Neural progenitor cell (in vitro differentiated cells): ENCODE results near the gene GOLGA6L2. TPM values are rescaled to one million over a fixed set of nuclear protein-coding genes. Genes with fewer than 3 reads are reported as not detected.

Source experiments
- DNase-seq: peaks from one replicate; pipeline ENCODE4 v3.0.0-alpha.2; 2016; ENCODE audit warnings: low spot score
- H2AFZ ChIP-seq: fragments of 200-600 bp; sonication (generic); replicated peaks from 2 replicates; pipeline ENCODE4 v1.6.1; 2016; ENCODE audit warnings: antibody characterized with exemption
- H3F3A ChIP-seq: fragments of 200-600 bp; sonication (generic); 2 replicates; pipeline ENCODE4 v1.6.1; 2016; ENCODE audit warnings: antibody characterized with exemption, low read depth
- H3K27ac ChIP-seq: fragments of 200-600 bp; sonication (generic); 2 replicates; pipeline ENCODE4 v1.5.1; 2016; ENCODE audit warnings: mild to moderate bottlenecking
- H3K27me3 ChIP-seq: fragments of 200-600 bp; sonication (generic); 2 replicates; pipeline ENCODE4 v1.6.1; 2016; ENCODE audit warnings: mild to moderate bottlenecking, moderate library complexity
- H3K36me3 ChIP-seq: fragments of 200-600 bp; sonication (generic); 2 replicates; pipeline ENCODE4 v1.5.1; 2016
- H3K4me1 ChIP-seq: fragments of 200-600 bp; sonication (generic); 2 replicates; pipeline ENCODE4 v1.6.1; 2016; ENCODE audit warnings: mixed run types
- H3K4me2 ChIP-seq: fragments of 200-600 bp; sonication (generic); 2 replicates; pipeline ENCODE4 v1.6.1; 2016
- H3K4me3 ChIP-seq: fragments of 200-600 bp; sonication (generic); 2 replicates; pipeline ENCODE4 v1.5.1; 2016
- H3K79me2 ChIP-seq: fragments of 200-600 bp; sonication (generic); 2 replicates; pipeline ENCODE4 v1.6.1; 2016; ENCODE audit warnings: low read depth
- H3K9ac ChIP-seq: fragments of 200-600 bp; sonication (generic); 2 replicates; pipeline ENCODE4 v1.6.1; 2016
- H3K9me3 ChIP-seq: fragments of 200-600 bp; sonication (generic); 2 replicates; pipeline ENCODE4 v1.5.1; 2016; ENCODE audit warnings: low read depth
- H4K20me1 ChIP-seq: fragments of 200-600 bp; sonication (generic); 2 replicates; pipeline ENCODE4 v1.6.1; 2016; ENCODE audit warnings: low read depth
- H3K27ac Mint-ChIP-seq: 3 replicates; pipeline ENCODE4 v1.8.0; 2021; ENCODE audit warnings: mixed read lengths
- H3K27me3 Mint-ChIP-seq: 2 replicates; pipeline ENCODE4 v1.8.0; 2022; ENCODE audit warnings: low read depth, mild to moderate bottlenecking, inconsistent platforms, moderate library complexity, mixed read lengths; ENCODE audit not compliant: insufficient read depth
- H3K36me3 Mint-ChIP-seq: 3 replicates; pipeline ENCODE4 v1.8.0; 2021; ENCODE audit warnings: mixed read lengths
- H3K4me1 Mint-ChIP-seq: 3 replicates; pipeline ENCODE4 v1.8.0; 2021; ENCODE audit warnings: mixed read lengths
- H3K4me3 Mint-ChIP-seq: 3 replicates; pipeline ENCODE4 v1.8.0; 2021; ENCODE audit warnings: mild to moderate bottlenecking, moderate library complexity, mixed read lengths
- H3K9me3 Mint-ChIP-seq: 3 replicates; pipeline ENCODE4 v1.8.0; 2020; ENCODE audit warnings: mixed read lengths
- EZH2 ChIP-seq: fragments of 200-600 bp; sonication (generic); IDR thresholded peaks from 2 replicates; pipeline ENCODE4 v1.6.1; 2017; ENCODE audit warnings: antibody characterized with exemption, mild to moderate bottlenecking, moderate library complexity
- EZH2phosphoT487 ChIP-seq: fragments of 200-600 bp; sonication (generic); IDR thresholded peaks from 2 replicates; pipeline ENCODE4 v1.6.1; 2017; ENCODE audit warnings: antibody characterized with exemption
- total RNA-seq: library from RNA; depleted of rRNA; stranded (reverse); fragments of >200 nt; gene quantifications from 2 replicates; pipeline ENCODE4 v1.2.3, GENCODE V29; 2015; ENCODE audit warnings: low replicate concordance
- TF ChIP-seq, protein P1 (sequence below): fragments of 200-600 bp; sonication (generic); IDR thresholded peaks from 2 replicates; pipeline ENCODE4 v1.5.1; 2017; ENCODE audit warnings: antibody characterized with exemption, mild to moderate bottlenecking

GOLGA6L2 gene
- total RNA-seq, 1 donor from 2014 or later = not detected

GRCh38 chr15:23482764-23483489 lies 35.9 kb upstream of the GOLGA6L2 start:
- no peak overlapping the region for H3K4me2 ChIP-seq
- peaks cover 2% of the 10 kb centered on the region for H3K9me3 Mint-ChIP-seq
- no peak overlapping the region for H3K4me3 ChIP-seq
- no peaks in the 10 kb centered on the region for H3K79me2 ChIP-seq
- H4K20me1 ChIP-seq = no peaks in the 10 kb centered on the region
- no peaks in the 10 kb centered on the region for H3K9me3 ChIP-seq
- no peak overlapping the region for H3K27ac Mint-ChIP-seq
- no peak for DNase-seq
- no peaks in the 10 kb centered on the region for H3K27me3 Mint-ChIP-seq
- no peak overlapping the region for H3K4me3 Mint-ChIP-seq
- no peaks in the 10 kb centered on the region for H3K4me1 ChIP-seq
- no peaks in the 10 kb centered on the region for H3K36me3 Mint-ChIP-seq
- no peak overlapping the region for H2AFZ ChIP-seq
- no peaks in the 10 kb centered on the region for H3K36me3 ChIP-seq
- no peak overlapping the region for H3K9ac ChIP-seq
- no peaks in the 10 kb centered on the region for H3F3A ChIP-seq
- H3K27ac ChIP-seq = no peak overlapping the region
- TF ChIP-seq EZH2 = no peak
- no peak for TF ChIP-seq EZH2phosphoT487
- TF ChIP-seq, protein P1, sequence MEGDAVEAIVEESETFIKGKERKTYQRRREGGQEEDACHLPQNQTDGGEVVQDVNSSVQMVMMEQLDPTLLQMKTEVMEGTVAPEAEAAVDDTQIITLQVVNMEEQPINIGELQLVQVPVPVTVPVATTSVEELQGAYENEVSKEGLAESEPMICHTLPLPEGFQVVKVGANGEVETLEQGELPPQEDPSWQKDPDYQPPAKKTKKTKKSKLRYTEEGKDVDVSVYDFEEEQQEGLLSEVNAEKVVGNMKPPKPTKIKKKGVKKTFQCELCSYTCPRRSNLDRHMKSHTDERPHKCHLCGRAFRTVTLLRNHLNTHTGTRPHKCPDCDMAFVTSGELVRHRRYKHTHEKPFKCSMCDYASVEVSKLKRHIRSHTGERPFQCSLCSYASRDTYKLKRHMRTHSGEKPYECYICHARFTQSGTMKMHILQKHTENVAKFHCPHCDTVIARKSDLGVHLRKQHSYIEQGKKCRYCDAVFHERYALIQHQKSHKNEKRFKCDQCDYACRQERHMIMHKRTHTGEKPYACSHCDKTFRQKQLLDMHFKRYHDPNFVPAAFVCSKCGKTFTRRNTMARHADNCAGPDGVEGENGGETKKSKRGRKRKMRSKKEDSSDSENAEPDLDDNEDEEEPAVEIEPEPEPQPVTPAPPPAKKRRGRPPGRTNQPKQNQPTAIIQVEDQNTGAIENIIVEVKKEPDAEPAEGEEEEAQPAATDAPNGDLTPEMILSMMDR = no peak
- H3K4me1 Mint-ChIP-seq = no peaks in the 10 kb centered on the region
- no peaks in the 10 kb centered on the region for H3K27me3 ChIP-seq

GRCh38 chr15:23482228-23482627 lies 35.2 kb upstream of the GOLGA6L2 start:
- peaks cover 2% of the 10 kb centered on the region for H3K9me3 Mint-ChIP-seq
- H3F3A ChIP-seq = no peaks in the 10 kb centered on the region

GRCh38 chr15:23477920-23478319 lies 30.9 kb upstream of the GOLGA6L2 start:
- TF ChIP-seq EZH2 (no peak), EZH2phosphoT487 (no peak)
- TF ChIP-seq, protein P1 = no peak
- no peaks in the 10 kb centered on the region for H4K20me1 ChIP-seq

More at GRCh38 chr15:23482228-23482627, 35.2 kb upstream of the GOLGA6L2 start:
- Mint-ChIP-seq H3K36me3 (no peaks in the 10 kb centered on the region), H3K4me3 (no peak overlapping the region), H3K4me1 (no peaks in the 10 kb centered on the region), H3K27me3 (no peaks in the 10 kb centered on the region), H3K27ac (no peak overlapping the region)
- no peaks in the 10 kb centered on the region for H3K36me3 ChIP-seq
- no peak overlapping the region for H3K4me3 ChIP-seq
- TF ChIP-seq EZH2 = no peak
- TF ChIP-seq, protein P1 = no peak
- no peak for TF ChIP-seq EZH2phosphoT487
- H3K9ac ChIP-seq = no peak overlapping the region
- no peak overlapping the region for H2AFZ ChIP-seq
- no peaks in the 10 kb centered on the region for H4K20me1 ChIP-seq
- H3K4me1 ChIP-seq = no peaks in the 10 kb centered on the region
- no peak overlapping the region for H3K27ac ChIP-seq
- no peaks in the 10 kb centered on the region for H3K79me2 ChIP-seq
- no peak for DNase-seq
- H3K4me2 ChIP-seq = no peak overlapping the region
- no peaks in the 10 kb centered on the region for H3K9me3 ChIP-seq
- H3K27me3 ChIP-seq = no peaks in the 10 kb centered on the region

More at GRCh38 chr15:23477920-23478319, 30.9 kb upstream of the GOLGA6L2 start:
- Histone ChIP-seq H3K36me3 (no peaks in the 10 kb centered on the region), H2AFZ (no peak overlapping the region), H3K79me2 (no peaks in the 10 kb centered on the region), H3K4me3 (no peak overlapping the region), H3K4me1 (no peaks in the 10 kb centered on the region), H3K27ac (no peak overlapping the region), H3K9me3 (no peaks in the 10 kb centered on the region), H3K27me3 (no peaks in the 10 kb centered on the region), H3K9ac (no peak overlapping the region), H3K4me2 (no peak overlapping the region), H3F3A (no peaks in the 10 kb centered on the region)
- Mint-ChIP-seq H3K27me3 (no peaks in the 10 kb centered on the region), H3K4me3 (no peak overlapping the region), H3K4me1 (no peaks in the 10 kb centered on the region), H3K9me3 (peaks cover 5% of the 10 kb centered on the region), H3K36me3 (no peaks in the 10 kb centered on the region), H3K27ac (no peak overlapping the region)
- no peak for DNase-seq
